22Rv1 (cell line): ENCODE data around the gene LAPTM5.

ENCODE experiments used
- CTCF ChIP-seq: fragments of 450-650 bp; IDR thresholded peaks from 2 replicates; pipeline ENCODE4 v1.5.1; 2017; ENCODE audit warnings: mild to moderate bottlenecking
- ZFX ChIP-seq: fragments of 450-650 bp; IDR thresholded peaks from 2 replicates; pipeline ENCODE4 v1.6.1; 2017; ENCODE audit warnings: antibody characterized with exemption, borderline replicate concordance

- TF ChIP-seq CTCF: no peak
- no peak for TF ChIP-seq ZFX
Measured at GRCh38 chr1:30739601-30740000, 18.0 kb downstream of the LAPTM5 start.
